Measurements from ENCODE around the gene ISG15.

The ISG15 gene

DNA sequence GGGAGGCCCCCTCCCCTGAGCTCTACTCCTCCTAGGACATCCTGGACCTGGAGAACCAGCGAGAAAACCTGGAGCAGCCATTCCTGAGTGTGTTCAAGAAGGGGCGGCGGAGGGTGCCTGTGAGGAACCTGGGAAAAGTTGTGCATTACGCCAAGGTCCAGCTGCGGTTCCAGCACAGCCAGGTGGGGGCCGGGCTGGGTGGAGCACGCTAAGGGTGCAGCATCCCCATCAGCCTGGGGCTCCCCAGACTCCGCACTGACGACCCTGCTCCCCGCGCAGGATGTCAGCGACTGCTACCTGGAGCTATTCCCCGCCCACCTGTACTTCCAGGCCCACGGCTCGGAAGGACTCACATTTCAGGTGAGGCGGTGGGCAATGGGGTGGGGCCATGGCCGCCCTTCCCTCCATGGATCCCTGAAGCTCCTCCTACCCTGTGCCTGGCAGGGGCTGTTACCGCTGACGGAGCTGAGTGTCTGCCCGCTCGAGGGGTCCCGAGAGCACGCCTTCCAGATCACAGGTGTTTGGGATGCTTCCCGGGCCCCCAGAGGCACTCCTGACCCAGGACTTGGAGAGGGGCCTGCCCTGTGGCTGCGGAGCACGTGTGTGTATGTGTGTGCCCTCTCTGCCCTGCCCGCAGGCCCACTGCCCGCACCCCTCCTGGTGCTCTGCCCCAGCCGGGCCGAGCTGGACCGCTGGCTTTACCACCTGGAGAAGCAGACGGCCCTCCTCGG, 42.9 kb upstream of the ISG15 start:
- Histone ChIP-seq H3K27me3 (ENCODE audit: control insufficient read depth, insufficient read depth, low read length) (peaks cover 95% of the 10 kb centered on the region), H3K27ac (ENCODE audit: low read depth, low read length) (no peak overlapping the region)

DNA sequence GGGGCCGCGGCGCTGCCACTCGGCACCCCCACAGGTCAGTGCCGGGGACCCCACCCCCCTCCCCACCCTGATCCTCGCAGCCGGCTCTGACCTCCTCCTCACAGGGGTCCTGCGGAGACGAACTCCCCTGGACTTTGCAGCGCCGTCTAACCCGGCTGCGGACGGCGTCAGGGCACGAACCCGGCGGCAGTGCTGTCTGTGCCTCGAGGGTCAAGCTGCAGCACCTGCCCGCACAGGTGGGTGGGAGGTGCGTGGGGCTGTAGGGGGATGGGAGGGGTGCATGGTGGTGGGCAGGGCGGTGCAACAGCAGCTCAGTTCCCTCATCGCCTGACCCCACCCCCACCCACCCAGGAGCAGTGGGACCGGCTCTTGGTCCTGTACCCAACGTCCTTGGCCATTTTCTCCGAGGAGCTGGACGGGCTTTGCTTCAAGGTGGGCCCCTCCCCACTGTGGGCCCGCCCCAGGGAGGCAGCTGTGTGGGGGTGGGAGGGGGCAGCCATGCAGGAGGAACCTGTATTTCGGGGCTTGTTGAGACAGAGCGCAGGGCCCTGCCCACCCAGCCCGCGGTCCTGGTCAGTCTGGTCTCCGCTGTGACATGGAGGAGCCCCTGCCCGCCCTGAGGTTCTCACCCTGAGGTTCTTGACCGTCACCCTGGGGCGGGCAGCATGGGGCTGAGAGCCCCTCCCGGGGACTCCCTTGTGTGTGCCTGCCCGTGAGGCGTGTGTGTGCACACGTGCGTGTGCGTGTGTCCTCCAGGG, 42.1 kb upstream of the ISG15 start:
- H3K27me3 ChIP-seq (ENCODE audit: control insufficient read depth, insufficient read depth, low read length), result peaks cover 95% of the 10 kb centered on the region
- H3K27ac ChIP-seq (ENCODE audit: low read depth, low read length), result no peak overlapping the region
- H3K9ac ChIP-seq (ENCODE audit: low read length), result no peak overlapping the region
- H3K9me3 ChIP-seq (ENCODE audit: control insufficient read depth, insufficient read depth, low read depth, low read length), result no peaks in the 10 kb centered on the region
- H3K36me3 ChIP-seq (ENCODE audit: control insufficient read depth, insufficient read depth, low read length), result no peaks in the 10 kb centered on the region
- no peak overlapping the region for H3K4me3 ChIP-seq (ENCODE audit: low read depth, low read length)
- peaks cover 17% of the 10 kb centered on the region for H3K4me1 ChIP-seq (ENCODE audit: control insufficient read depth, insufficient read depth, low read length)

More for the DNA sequence above, 42.9 kb upstream of the ISG15 start:
- Histone ChIP-seq H3K36me3 (ENCODE audit: control insufficient read depth, insufficient read depth, low read length) (peaks cover under 1% of the 10 kb centered on the region; the same call in 1 of the 2 replicates), H3K9me3 (ENCODE audit: control insufficient read depth, insufficient read depth, low read depth, low read length) (no peaks in the 10 kb centered on the region), H3K4me3 (ENCODE audit: low read depth, low read length) (no peak overlapping the region), H3K4me1 (ENCODE audit: control insufficient read depth, insufficient read depth, low read length) (peaks cover 17% of the 10 kb centered on the region), H3K9ac (ENCODE audit: low read length) (no peak overlapping the region)

DNA sequence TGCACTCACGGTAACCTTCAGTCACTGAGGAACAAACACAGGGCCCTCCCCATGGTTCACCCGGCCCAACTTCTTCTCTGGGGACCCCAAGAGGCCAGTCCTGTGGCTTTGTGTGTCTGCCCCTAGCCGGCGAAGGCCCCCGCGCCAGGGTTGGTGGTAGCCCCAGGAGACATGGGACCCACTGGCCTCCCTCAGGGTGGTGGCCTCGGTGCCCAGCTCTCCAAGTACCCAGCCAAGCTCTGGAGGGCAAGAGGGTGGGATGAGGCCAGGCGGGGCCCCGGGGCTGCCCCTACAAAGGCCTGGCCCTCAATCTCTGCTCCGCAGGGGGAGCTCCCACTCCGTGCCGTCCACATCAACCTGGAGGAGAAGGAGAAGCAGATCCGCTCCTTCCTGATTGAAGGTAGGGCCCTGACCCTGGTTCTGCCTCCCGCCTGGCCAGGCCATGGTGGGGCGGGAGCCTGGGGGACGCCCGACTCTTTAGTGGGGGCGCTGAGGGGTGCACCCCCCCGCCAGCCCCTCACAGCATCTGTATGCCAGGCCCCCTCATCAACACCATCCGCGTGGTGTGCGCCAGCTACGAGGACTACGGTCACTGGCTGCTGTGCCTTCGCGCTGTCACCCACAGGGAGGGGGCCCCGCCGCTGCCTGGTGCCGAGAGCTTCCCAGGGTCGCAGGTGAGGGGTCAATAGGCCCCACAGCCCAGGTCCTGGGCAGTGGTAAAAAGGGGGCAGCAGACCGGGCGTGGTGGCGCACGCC, 41.4 kb upstream of the ISG15 start:
- Histone ChIP-seq H3K4me1 (ENCODE audit: control insufficient read depth, insufficient read depth, low read length) (peaks cover 11% of the 10 kb centered on the region; the same call in 1 of the 2 replicates), H3K36me3 (ENCODE audit: control insufficient read depth, insufficient read depth, low read length) (no peaks in the 10 kb centered on the region), H3K27ac (ENCODE audit: low read depth, low read length) (no peak overlapping the region), H3K9ac (ENCODE audit: low read length) (no peak overlapping the region), H3K9me3 (ENCODE audit: control insufficient read depth, insufficient read depth, low read depth, low read length) (no peaks in the 10 kb centered on the region), H3K27me3 (ENCODE audit: control insufficient read depth, insufficient read depth, low read length) (peaks cover 89% of the 10 kb centered on the region), H3K4me3 (ENCODE audit: low read depth, low read length) (no peak overlapping the region)

DNA sequence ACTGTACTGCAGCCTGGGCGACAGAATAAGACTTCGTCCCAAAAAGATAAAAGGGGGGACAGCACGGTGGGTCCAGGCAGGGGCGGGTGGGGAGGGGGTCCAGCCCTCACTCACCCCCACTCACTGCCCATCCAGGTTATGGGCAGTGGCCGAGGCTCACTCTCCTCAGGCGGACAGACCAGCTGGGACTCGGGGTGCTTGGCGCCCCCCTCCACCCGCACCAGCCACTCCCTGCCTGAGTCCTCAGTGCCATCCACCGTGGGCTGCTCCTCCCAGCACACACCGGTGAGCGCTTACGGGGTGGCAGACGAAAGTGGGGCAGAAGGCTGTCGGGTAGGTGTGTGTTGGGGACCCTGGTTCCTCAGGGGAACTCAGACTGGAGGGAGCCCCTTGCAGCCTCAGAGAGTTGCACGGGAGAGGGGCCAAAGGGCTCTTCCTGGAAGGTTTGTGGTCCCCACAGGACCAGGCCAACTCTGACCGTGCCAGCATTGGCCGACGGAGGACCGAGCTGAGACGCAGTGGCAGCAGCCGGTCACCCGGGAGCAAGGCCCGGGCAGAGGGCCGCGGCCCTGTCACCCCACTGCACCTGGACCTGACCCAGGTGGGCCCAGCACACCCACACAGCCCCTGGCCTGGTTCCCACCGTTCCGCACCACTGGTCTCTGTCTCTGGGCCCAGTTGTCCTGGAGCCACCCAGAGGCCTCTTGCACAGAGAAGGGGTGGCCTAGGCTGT, 40.4 kb upstream of the ISG15 start:
- H3K27ac ChIP-seq (ENCODE audit: low read depth, low read length), result no peak overlapping the region
- no peaks in the 10 kb centered on the region for H3K36me3 ChIP-seq (ENCODE audit: control insufficient read depth, insufficient read depth, low read length)
- no peak overlapping the region for H3K4me3 ChIP-seq (ENCODE audit: low read depth, low read length)
- H3K9ac ChIP-seq (ENCODE audit: low read length), result no peak overlapping the region
- no peaks in the 10 kb centered on the region for H3K9me3 ChIP-seq (ENCODE audit: control insufficient read depth, insufficient read depth, low read depth, low read length)
- peaks cover 79% of the 10 kb centered on the region for H3K27me3 ChIP-seq (ENCODE audit: control insufficient read depth, insufficient read depth, low read length)
- H3K4me1 ChIP-seq (ENCODE audit: control insufficient read depth, insufficient read depth, low read length), result peaks cover 11% of the 10 kb centered on the region; the same call in 1 of the 2 replicates

DNA sequence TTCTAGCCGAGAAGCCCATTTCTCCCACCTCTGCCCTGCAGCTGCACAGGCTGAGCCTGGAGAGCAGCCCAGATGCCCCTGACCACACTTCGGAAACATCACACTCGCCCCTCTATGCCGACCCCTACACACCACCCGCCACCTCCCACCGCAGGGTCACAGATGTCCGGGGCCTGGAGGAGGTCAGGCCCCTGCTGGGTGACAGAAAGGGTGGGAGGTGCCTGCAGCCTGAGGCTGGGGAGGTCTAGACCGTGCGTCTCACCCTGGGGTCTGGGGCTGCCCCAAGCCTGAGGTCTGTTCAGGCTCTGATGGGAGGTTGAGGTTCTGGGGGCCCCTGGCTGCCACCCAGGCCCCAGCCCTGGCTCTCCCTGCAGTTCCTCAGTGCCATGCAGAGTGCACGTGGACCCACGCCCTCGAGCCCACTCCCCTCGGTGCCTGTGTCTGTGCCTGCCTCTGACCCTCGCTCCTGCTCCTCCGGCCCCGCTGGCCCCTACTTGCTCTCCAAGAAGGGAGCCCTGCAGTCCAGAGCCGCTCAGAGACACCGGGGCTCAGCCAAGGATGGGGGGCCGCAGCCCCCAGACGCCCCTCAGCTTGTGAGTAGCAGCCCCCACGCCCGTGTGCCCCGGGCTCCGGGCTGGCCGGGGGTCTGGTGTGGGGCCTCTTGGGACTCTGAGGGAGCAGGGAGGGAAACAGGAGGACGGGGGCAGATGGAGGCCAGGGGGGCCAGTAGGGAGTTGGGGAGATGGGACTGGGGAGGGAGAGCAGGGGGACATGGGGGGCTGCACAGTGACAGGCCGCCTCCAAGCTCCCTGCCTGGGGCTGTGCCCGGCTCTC, 39.6 kb upstream of the ISG15 start:
- peaks cover 77% of the 10 kb centered on the region for H3K27me3 ChIP-seq (ENCODE audit: control insufficient read depth, insufficient read depth, low read length)
- no peaks in the 10 kb centered on the region for H3K36me3 ChIP-seq (ENCODE audit: control insufficient read depth, insufficient read depth, low read length)
- no peaks in the 10 kb centered on the region for H3K9me3 ChIP-seq (ENCODE audit: control insufficient read depth, insufficient read depth, low read depth, low read length)
- H3K4me3 ChIP-seq (ENCODE audit: low read depth, low read length), result no peak overlapping the region
- H3K9ac ChIP-seq (ENCODE audit: low read length), result no peak overlapping the region
- no peak overlapping the region for H3K27ac ChIP-seq (ENCODE audit: low read depth, low read length)
- peaks cover 11% of the 10 kb centered on the region; the same call in 1 of the 2 replicates for H3K4me1 ChIP-seq (ENCODE audit: control insufficient read depth, insufficient read depth, low read length)

DNA sequence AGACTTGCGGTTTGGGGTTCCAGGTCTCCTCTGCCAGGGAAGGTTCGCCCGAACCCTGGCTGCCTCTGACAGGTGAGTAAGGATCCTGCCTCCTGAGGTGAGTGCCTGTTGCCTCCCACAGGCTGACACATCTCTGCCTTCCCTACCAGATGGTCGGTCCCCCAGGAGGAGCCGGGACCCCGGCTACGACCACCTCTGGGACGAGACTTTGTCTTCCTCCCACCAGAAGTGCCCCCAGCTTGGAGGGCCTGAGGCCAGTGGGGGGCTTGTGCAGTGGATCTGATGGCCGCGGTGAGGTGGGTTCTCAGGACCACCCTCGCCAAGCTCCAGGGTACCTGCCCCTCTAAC, 39.0 kb upstream of the ISG15 start:
- Histone ChIP-seq H3K4me3 (ENCODE audit: low read depth, low read length) (no peak overlapping the region), H3K4me1 (ENCODE audit: control insufficient read depth, insufficient read depth, low read length) (peaks cover 11% of the 10 kb centered on the region; the same call in 1 of the 2 replicates), H3K36me3 (ENCODE audit: control insufficient read depth, insufficient read depth, low read length) (no peaks in the 10 kb centered on the region), H3K27me3 (ENCODE audit: control insufficient read depth, insufficient read depth, low read length) (peaks cover 75% of the 10 kb centered on the region), H3K9ac (ENCODE audit: low read length) (no peak overlapping the region), H3K9me3 (ENCODE audit: control insufficient read depth, insufficient read depth, low read depth, low read length) (no peaks in the 10 kb centered on the region), H3K27ac (ENCODE audit: low read depth, low read length) (no peak overlapping the region)

DNA sequence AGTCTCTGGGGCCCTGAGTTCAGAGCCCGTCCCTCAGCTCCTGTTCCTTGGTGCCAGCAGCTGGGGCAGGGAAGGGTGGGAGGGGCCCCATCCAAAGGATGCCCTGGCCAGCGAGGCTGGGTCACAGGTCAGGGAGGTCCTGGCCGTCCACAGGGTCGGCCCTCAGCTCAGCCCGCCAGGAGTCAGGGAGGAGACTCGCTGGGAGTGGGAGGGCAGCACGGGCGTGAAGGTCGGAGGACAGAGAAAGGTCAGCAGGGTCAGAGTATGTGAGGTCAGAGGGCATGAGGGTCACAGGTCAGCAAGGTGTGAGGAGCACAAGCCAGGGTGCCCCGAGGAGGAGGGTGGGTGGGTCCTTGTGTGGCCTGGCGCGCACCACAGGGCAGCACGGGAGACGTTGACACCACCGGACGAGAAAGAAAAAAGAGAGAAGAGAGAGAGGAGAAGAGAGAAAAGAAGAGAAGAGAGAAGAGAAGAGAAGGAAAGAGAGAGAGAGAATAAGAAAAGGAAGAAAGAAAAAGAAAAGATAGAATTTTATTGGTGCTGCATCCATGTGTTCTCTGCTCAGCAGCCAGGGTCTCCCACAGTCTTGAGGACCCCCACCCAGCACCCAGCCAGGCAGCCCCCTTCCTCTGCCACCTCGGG, 38.5 kb upstream of the ISG15 start:
- Histone ChIP-seq H3K27me3 (ENCODE audit: control insufficient read depth, insufficient read depth, low read length) (peaks cover 74% of the 10 kb centered on the region), H3K4me3 (ENCODE audit: low read depth, low read length) (no peak overlapping the region), H3K9ac (ENCODE audit: low read length) (no peak overlapping the region), H3K4me1 (ENCODE audit: control insufficient read depth, insufficient read depth, low read length) (peaks cover 11% of the 10 kb centered on the region; the same call in 1 of the 2 replicates), H3K9me3 (ENCODE audit: control insufficient read depth, insufficient read depth, low read depth, low read length) (no peaks in the 10 kb centered on the region), H3K36me3 (ENCODE audit: control insufficient read depth, insufficient read depth, low read length) (no peaks in the 10 kb centered on the region), H3K27ac (ENCODE audit: low read depth, low read length) (no peak overlapping the region)

DNA sequence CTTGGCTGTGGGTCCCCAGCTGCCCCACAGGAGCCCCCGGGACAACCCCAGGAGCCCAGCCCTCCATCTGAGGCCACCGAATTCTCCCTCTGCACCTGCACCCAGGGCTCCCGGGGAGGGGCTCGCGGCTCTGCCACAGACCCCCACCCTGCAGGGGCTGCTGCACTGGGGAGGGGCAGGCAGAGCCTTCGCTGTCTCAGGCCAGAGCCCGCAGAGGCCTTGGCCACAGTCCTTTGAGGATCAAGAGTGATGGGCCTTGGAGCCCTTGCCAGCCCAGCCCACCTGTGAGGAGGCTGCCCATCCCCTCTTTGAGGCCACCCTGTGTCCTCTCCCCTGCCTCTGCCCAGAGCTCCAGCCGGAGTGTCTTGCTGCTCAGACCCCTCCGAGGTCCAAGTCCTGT, 37.9 kb upstream of the ISG15 start:
- Histone ChIP-seq H3K27me3 (ENCODE audit: control insufficient read depth, insufficient read depth, low read length) (peaks cover 74% of the 10 kb centered on the region), H3K4me3 (ENCODE audit: low read depth, low read length) (0 out of 2 replicates have a peak overlapping the region, but pooled peaks have one; percentile 17), H3K27ac (ENCODE audit: low read depth, low read length) (no peak overlapping the region), H3K4me1 (ENCODE audit: control insufficient read depth, insufficient read depth, low read length) (peaks cover 8% of the 10 kb centered on the region; the same call in 1 of the 2 replicates), H3K9me3 (ENCODE audit: control insufficient read depth, insufficient read depth, low read depth, low read length) (no peaks in the 10 kb centered on the region), H3K36me3 (ENCODE audit: control insufficient read depth, insufficient read depth, low read length) (no peaks in the 10 kb centered on the region), H3K9ac (ENCODE audit: low read length) (no peak overlapping the region)

DNA sequence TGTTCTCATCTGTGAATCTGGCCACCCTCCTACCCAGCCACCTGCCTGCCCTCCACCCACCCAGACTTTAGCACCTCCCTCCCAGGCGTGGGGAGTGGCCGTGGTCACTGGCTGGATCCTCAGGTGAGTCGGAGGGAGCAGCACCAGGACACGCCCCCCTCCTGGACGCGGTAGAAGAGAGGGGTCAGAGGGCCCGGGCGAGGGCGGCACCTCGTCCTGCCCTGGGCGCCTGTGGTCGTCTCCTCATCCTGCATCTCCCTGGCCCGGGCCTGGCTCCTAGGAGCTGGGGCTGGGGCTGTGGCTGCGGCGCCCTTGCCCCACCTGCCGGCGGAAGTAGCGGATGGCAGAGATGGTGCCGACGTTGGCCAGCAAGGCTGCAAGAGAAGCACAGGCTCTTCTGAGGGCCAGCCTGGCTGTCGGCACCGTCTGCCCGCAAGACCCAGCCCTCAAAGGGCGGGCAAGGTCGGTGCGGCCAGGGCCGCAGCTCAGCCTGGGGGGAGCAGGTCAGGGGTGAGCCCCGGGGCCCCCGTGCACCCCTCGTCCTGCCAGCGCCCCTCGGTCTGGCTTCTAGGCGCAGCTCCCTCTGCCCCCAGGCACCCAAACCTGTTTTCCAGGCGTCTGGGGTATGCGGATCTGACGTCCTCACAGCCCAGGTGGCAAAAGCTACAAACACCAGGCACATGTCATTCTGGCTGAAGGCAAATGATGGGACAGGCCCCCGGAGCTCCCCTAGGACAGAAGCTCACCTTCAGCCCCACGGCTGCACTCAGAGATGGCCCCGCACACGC, 37.2 kb upstream of the ISG15 start:
- Histone ChIP-seq H3K9me3 (ENCODE audit: control insufficient read depth, insufficient read depth, low read depth, low read length) (no peaks in the 10 kb centered on the region), H3K27ac (ENCODE audit: low read depth, low read length) (no peak overlapping the region), H3K9ac (ENCODE audit: low read length) (no peak overlapping the region), H3K36me3 (ENCODE audit: control insufficient read depth, insufficient read depth, low read length) (no peaks in the 10 kb centered on the region), H3K4me1 (ENCODE audit: control insufficient read depth, insufficient read depth, low read length) (peaks cover 5% of the 10 kb centered on the region; the same call in 1 of the 2 replicates), H3K27me3 (ENCODE audit: control insufficient read depth, insufficient read depth, low read length) (peaks cover 74% of the 10 kb centered on the region), H3K4me3 (ENCODE audit: low read depth, low read length) (peak overlapping the region; percentile 17; the same call in 1 of the 2 replicates)

Data from HUES6 (cell line).